Stimulated activated CD4-positive, alpha-beta T cell treated with anti-CD3 and anti-CD28 coated beads, Interleukin-12 subunit alpha, Interleukin-12 subunit beta, amount 100 ng/mL, for 48 hours (primary cell): ENCODE data around the gene DCLRE1B.

Experiments used
- DNase-seq, 3 donors: peaks; one replicate each; pipeline ENCODE4 v3.0.0-alpha.2; 2020; ENCODE audit warnings: low read depth in 2 of 3, low spot score in 1 of 3

Gene DCLRE1B

DNA sequence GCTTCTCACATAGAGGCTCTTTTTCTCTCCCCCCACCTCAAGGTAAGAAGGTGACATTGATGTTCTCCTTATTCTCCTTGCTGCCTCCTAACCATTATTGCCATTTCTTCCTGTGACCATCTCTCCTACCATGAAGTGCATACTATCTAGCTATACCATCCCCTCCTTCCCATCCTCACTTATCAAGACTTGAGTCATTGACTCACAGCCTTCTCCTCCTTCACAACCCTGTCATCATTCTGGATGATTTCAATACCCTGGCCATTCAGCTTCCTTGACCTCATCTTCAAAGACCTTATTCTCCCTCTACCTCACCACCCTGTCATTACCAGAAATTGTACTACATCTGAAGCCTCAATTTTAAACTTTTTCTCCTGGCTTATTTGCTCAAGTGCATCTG is 13.1 kb downstream of the DCLRE1B start:
- DNase-seq, result no peak

DNA sequence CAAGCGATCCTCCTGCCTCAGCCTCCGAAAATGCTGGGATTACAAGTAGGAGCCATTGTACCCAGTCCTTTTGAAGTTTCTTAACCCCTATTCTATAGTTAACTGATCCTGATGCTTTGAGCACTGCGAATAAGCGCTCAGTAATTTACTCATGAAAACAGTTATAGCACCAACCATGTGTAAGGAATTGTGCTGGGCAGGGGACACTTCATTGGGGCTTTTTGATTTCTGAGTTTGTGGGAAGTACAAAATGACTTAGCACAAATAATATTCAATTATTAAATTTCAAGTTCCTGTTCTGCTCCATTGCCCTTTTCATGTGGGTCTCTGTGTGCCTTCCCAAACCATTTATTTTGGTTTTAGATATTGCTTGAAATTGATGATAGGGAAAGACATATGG is 17.8 kb downstream of the DCLRE1B start:
- no peak for DNase-seq

DNA sequence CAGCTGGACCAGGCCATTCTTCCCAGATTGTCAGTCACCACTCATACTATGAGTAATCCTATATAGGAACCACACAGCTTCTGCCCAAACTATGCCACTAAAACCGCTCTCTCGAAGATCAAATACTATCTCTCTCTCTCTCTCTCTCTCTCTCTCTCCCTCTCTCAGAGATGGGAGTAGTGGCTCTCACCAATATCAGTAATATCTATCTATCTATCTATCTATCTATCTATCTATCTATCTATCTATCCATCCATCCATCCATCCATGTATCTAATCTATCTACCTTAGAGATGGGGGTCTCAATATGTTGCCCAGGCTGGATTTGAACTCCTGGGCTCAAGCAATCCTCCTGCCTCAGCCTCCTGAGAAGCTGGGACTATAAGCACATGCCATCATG is 19.3 kb downstream of the DCLRE1B start:
- no peak for DNase-seq

DNA sequence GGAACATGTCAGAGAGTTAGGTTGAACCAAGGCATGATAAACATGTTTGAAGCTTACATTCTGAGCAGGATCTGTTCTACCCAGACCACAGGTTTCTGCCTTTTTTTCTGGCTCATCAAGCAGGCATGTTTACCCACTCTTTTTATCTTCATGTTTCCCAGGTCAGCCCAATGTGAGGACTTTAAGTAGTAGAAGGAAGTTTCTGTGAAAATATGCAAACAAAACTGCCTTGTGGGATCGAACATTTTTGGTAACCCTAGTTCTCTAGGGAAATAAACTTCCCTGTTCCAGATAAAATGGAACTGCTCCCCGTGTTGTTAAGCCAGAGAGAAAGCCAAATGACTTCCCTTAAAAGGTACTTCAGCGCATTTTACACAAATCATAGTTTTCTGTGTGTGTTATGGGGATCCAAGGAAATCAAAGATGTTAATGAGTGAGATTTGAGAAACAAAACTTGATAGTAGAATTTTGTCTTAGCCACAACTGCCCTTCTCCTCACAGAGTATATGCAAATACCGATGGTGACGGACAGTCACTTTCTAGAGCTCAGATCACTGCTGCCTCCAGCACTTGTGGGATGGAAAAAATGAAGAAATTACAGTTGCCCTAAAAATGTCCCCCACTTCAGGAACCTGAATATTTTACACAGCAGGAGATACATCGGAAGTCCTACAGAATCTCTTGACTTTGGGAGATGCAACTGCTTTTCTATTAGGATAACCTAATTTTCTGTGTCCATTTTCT is 23.2 kb downstream of the DCLRE1B start:
- no peak for DNase-seq

DNA sequence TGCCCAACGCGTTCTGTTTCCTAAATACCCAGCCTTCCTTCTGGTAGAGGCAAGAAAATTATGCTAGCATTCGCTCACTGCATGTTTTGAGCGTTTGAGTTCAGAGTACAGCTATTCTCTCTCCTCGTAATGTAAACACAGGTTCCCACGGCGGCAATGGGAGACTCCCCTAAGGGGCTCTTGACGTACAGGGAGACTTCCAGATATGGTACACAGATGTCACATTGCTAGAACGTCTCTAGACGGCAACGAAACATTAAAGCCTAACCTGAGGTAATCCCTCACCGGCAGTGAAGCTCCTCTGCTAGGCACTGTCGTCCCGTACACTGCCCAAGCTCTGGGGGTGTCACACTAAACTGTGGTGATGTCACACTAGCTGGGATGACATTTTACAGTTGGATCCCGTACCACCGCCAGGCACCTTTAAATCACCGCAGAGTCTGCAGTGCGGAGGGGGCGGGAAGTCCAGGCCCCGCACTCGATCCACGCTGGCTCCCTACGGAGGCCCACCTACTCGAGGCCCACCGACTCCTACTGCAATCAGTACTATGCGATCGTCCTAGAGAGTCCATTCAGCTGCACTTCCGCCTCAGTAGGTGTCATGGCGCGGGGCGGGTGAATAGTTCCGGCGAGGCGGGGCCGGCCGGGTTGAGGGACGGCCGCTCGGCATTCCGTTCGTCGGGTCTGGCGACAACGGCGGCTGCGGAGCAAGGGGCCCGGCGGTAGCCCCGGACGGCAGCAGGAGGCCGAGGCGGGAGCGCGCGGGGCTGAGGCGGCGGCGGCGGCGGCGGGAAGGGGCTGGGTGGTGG is 24.0 kb downstream of the DCLRE1B start, which contains the start of gene HIPK1:
HIPK1 (plus strand) TSS at position 384 of the 809 bp plus-strand sequence.
- DNase-seq, result peak; percentile 83 to 91 (median 85)

DNA sequence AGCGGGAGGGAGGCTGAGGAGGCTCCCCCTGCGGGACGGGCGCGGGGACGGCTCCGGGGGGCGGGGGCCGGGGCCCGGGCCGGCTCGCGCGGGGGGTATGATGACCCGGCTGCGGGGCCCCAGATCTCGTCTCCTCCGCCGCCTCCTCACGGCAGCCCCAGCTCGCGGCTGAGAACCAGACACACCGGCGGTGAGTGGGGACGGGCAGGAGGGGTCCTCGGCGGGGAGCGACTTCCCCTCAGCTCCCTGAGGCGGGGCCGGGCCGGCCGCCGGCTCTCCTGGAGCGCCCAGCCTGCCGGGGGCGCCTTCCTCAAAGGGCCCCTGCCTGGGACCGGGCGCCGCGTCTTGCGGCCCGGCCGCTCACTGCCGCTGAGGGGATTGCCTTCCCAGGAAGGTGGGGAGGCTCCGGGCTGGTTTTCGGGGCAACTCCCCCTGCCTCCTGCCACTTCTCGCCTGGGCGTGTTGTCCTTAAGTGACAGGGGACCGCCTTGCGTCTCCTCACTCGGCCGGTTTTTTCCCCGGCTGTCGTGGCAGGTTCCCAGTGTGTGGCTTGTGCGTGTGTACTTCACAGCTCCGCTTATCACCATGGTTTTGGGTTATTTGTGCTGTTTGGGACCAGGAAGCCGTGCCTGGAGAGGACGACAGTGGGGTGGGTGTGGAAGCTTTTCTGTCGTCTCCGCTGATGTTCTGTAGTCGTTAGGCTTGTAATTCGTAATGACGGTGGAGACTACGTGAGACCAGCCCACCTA is 24.8 kb downstream of the DCLRE1B start:
- peak in 2 of 3 donors; percentile 40 to 46 for DNase-seq

DNA sequence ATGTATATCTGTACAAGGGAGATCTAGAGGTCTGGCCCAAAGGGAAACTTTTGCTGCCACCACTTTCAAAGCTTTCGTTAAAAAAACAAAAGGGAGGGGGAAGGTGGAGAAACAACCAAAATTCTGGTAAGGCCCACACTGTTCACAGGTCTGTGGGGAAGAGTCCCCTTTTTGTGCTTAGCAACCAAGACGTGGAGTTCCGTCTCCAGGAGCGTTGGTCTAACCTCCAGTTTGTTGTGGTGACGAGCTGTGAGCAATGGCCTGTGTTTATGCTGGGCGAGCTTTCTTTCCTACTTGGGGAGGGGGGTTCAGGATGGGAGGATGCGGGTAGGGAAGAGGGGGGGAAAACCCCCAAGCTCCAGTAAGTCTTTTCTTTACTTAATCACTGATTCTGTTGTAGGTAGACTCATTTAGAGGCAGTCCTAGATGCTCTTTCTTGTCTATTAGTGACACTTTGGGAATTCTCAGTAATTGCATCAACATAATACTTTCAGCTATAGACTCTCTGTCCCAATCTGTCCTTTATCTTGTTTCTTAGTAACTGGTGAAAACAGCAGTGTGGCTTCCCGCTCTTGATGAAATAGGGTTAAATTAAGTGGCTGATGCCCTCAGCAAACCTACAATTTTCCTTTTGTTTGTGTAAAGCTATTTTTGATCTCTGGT is 25.5 kb downstream of the DCLRE1B start:
- DNase-seq, result peak; percentile 57 to 67 (median 64)

DNA sequence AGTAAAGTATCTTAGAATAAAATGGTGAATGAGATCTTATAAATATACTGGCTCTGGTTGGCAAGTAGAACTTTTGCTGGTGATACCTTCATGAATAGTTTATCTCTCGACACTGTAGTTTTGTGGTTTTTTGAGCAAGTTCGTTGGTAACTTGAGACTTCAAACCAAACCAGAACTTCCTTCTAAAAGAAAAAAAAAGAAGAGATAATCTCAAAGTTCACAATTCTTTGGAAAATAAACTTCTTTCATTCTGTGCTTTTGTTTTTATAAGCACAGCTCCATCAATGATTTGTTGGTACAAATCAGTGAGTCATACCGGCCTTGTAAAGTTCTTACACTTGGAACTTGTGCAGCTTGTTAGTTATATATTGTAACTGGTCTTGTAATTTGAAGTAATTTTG is 26.3 kb downstream of the DCLRE1B start:
- DNase-seq, result no peak

DNA sequence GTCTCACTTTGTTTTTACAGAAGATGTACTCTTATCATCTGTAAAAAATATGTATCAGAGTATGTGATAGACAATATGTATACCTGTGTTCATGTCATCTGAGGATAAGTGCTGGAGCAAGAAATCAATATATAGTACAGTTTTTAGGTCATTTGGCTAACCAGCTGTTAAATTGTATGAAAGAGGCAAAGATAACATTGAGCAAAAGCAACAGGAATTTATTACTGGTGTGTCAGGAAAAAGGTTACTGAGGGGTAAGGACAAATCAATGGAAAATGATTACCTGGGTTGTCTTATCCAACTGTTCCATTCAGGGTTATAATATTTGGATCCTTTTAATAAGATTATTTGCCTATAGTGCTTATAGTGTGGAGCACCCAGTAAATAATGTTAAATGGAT is 28.9 kb downstream of the DCLRE1B start:
- no peak for DNase-seq

DNA sequence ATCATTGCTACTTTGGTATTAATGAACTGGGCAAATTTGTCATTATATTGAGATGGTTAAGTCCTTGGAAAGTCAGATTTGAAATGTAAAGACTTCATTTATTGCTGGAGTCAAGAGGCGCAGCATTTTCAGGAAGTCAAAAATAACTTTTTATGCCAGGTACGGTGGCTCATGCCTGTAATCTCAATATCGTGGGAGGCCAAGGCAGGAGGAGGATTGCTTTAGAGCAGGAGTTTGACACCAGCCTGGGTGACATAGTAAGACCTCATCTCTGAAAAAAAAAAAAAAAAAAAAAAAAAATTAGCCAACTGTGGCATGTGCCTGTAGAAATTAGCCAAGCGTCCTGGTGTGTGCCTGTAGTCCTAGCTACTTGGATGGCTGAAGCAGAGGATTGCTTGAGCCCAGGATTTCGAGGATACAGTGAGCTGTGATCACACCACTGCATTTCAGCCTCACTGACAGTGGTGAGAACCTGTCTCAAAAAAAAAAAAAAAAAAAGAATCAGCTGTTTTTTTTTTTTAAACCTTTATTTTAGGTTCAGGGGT is 29.5 kb downstream of the DCLRE1B start:
- no peak for DNase-seq

DNA sequence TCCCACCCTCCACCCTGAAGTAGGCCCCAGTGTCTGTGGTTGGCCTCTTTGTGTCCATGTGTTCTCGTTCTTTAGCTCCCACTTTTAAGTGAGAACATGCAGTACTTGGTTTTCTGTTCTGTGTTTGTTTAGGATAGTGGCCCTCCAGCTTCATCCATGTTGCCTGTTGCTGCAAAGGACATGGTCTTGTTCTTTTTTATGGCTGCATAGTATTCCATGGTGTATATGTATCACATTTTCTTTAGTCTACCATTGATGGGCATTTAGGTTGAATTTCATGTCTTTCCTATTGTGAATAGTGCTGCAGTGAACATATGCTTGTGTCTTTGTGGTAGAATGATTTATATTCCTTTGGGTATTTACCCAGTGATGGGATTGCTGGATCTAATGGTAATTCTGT is 30.1 kb downstream of the DCLRE1B start:
- no peak for DNase-seq

DNA sequence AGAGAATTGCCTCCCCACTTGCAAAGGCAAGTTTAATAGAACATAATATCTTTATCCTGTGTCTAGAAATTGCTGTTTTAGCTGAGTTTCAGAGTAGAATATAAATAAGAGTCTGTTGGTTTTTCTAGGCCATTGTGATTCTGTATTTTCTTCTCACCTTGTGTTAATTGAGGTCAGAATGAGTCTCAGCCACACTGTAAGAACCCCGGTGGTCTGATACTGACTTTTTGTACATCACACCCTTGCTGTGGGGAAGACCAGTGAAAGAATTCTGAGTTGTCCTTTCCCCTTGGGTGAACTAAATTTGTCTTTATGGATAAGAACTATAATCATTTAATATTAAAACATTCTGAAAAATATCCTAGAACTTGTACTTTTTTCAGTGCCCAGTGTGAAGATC is 30.8 kb downstream of the DCLRE1B start:
- no peak for DNase-seq

DNA sequence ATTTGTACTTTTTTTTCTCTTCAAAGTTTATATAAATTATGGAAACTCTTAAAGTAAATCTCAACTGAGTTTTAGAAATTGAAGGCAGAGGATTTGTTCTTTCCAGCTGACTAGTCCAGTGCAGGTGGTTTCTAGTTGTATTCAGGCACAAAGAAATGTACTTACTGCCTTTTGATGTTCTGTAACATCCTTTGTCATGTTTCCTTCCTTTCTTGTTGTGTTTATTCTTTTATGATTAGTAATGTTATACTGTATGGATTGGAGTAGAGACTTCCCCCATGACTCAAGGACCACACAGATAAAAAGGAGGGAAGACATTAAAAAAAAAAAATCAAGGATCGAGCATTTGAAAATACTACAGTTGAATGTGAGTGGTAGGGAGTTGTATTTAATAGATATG is 32.0 kb downstream of the DCLRE1B start:
- DNase-seq, result no peak

DNA sequence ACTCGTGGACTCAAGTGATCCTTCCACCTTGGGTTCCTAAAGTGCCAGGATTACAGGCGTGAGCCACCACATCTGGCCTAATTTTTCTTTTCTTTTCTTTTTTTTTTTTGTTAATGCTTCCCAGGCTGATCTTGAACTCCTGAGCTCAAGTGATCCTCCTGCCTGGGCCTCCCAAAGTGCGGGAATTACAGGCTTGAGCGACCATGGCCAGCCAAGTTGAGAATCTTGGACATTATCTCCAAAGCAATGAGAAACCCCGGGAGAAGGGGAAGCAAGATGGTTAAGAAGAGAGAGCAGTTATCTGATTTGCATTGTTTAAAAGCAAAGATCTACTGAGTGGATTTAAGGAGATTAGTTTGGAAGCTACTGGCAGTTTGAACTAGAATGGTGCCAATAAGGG is 33.1 kb downstream of the DCLRE1B start:
- DNase-seq, result no peak

DNA sequence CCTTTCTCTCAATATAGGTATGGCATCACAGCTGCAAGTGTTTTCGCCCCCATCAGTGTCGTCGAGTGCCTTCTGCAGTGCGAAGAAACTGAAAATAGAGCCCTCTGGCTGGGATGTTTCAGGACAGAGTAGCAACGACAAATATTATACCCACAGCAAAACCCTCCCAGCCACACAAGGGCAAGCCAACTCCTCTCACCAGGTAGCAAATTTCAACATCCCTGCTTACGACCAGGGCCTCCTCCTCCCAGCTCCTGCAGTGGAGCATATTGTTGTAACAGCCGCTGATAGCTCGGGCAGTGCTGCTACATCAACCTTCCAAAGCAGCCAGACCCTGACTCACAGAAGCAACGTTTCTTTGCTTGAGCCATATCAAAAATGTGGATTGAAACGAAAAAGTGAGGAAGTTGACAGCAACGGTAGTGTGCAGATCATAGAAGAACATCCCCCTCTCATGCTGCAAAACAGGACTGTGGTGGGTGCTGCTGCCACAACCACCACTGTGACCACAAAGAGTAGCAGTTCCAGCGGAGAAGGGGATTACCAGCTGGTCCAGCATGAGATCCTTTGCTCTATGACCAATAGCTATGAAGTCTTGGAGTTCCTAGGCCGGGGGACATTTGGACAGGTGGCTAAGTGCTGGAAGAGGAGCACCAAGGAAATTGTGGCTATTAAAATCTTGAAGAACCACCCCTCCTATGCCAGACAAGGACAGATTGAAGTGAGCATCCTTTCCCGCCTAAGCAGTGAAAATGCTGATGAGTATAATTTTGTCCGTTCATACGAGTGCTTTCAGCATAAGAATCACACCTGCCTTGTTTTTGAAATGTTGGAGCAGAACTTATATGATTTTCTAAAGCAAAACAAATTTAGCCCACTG is 35.5 kb downstream of the DCLRE1B start:
- peak in 2 of 3 donors; percentile 26 to 39 for DNase-seq

DNA sequence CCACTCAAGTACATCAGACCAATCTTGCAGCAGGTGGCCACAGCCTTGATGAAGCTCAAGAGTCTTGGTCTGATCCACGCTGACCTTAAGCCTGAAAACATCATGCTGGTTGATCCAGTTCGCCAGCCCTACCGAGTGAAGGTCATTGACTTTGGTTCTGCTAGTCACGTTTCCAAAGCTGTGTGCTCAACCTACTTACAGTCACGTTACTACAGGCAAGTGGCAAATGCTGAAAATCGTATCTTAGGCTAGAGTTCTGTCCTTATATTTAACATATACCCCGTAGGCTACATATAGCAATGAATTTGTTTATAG is 36.1 kb downstream of the DCLRE1B start:
- DNase-seq, result no peak

DNA sequence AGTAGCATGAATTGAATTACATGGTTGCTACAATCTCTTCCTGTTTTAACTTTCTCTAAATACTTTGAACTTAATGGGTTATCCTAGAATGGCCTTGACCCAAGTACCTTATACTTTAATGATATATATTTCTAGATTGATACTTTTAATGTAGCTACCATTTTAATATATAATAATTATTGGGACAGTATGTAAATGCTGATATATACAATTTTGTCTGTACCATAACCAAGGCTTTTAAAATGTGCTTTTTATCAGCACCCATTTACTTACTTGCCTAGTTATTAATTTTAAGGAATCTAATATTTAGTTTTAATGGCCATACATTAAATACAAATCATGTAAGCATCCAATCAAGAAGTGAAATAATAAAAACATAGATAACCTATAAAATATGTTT is 37.4 kb downstream of the DCLRE1B start:
- no peak for DNase-seq

DNA sequence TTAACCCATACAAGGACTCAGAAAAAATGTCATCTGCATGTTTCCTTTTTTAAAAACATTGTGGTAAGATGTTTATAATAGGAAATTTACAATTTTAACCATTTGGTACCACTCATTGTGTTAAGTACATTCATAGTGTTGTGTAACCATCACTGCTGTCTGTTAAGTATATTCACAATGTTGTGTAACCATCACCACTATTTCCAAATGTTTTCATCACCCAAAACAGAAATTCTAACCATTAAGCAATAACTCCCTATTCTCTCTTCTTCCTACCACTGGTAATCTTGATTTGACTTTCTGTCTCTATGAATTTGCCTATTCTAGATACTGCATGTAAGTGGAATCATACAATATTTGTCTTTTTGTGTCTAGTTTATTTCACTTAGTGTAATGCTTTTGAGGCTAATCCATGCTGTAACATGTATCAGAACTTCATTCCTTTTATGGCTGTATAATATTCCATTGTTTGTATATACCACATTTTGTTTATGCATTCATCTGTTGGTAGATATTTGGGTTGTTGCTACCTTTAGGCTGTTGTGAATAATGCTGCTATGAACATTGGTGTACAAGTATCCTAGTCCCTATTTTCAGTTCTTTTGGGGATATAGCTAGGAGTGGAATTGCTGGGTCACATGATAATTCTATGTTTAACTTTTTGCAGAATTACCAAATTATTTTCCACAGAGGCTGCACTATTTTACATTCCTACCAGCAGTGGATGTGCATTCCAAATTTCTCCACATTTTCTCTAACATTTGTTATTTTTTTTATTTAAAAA is 38.1 kb downstream of the DCLRE1B start:
- DNase-seq, result no peak

DNA sequence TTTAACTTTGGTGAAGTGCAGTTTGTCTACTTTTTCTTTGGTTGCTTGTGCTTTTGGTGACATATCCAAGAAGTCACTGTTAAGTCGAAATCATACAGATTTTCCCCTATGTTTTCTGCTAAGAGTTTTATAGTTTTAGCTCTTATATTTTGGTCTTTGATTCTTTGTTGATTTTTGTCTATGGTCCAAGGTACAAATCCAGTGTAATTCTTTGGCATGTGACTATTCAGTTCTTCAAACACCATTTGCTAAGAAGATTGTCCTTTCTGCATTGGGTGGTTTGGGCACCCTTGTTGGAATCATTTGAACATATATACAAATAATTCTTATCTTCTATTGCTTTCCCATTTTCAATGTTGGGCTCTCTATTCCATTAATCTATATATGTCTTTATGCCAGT is 40.2 kb downstream of the DCLRE1B start:
- no peak for DNase-seq
